MCF 10A (cell line): ENCODE results near the gene CRYGS. TPM values are rescaled to one million over a fixed set of nuclear protein-coding genes. Genes with fewer than 3 reads are reported as not detected.
"Not testable (repeated sequence)": the region's sequence is repeated elsewhere in the genome, so short reads cannot be mapped to it uniquely, and the experiment has no call there.

Source experiments
- BruUV-seq: library from RNA; stranded (reverse); fragments of 400-500 nt; replicated peaks from 2 replicates; lab custom pipeline; 2021; lab: Mats Ljungman, UMichigan
- CTCF ChIA-PET: fragments of 300-600 bp; sonication (Branson Sonifier 250); formaldehyde crosslinking; extraction: SDS; loops from one replicate; lab custom pipeline; 2021; ENCODE audit warnings: antibody characterized with exemption, inconsistent platforms; lab: Yijun Ruan, JAX
- POLR2A ChIA-PET: fragments of 300-600, 350-650 bp; sonication (Branson Sonifier 250); formaldehyde crosslinking; extraction: SDS; loops from one replicate; lab custom pipeline; 2020; ENCODE audit warnings: antibody characterized with exemption, inconsistent platforms; lab: Yijun Ruan, JAX
- DNase-seq: peaks from one replicate; pipeline ENCODE4 v3.0.0-alpha.2; 2018; ENCODE audit not compliant: unreplicated experiment
- H3K27ac Mint-ChIP-seq: one replicate; pipeline ENCODE4 v1.8.0; 2022; ENCODE audit warnings: mild to moderate bottlenecking, low read depth, mixed read lengths; ENCODE audit not compliant: unreplicated experiment
- H3K27me3 Mint-ChIP-seq: one replicate; pipeline ENCODE4 v1.8.0; 2022; ENCODE audit warnings: mixed read lengths; ENCODE audit not compliant: insufficient read depth, unreplicated experiment
- H3K36me3 Mint-ChIP-seq: one replicate; pipeline ENCODE4 v1.8.0; 2022; ENCODE audit warnings: mild to moderate bottlenecking, moderate library complexity, mixed read lengths; ENCODE audit not compliant: insufficient read depth, unreplicated experiment
- H3K4me1 Mint-ChIP-seq: one replicate; pipeline ENCODE4 v1.8.0; 2022; ENCODE audit warnings: mixed read lengths; ENCODE audit not compliant: insufficient read depth, unreplicated experiment
- H3K4me3 Mint-ChIP-seq: one replicate; pipeline ENCODE4 v1.8.0; 2022; ENCODE audit warnings: mild to moderate bottlenecking, moderate library complexity, mixed read lengths; ENCODE audit not compliant: unreplicated experiment
- H3K9me3 Mint-ChIP-seq: one replicate; pipeline ENCODE4 v1.8.0; 2022; ENCODE audit warnings: mixed read lengths; ENCODE audit not compliant: unreplicated experiment
- CTCF ChIP-seq: fragments of 200-600 bp; IDR thresholded peaks from one replicate; pipeline ENCODE4 v1.8.0; 2022; ENCODE audit warnings: antibody characterized with exemption, mild to moderate bottlenecking; ENCODE audit not compliant: unreplicated experiment
- intact Hi-C: fragments of 100-400 bp; cut with micrococcal nuclease; formaldehyde crosslinking; loops from 2 replicates; pipeline ENCODE4 v1.14.1; 2022
- total RNA-seq: library from RNA; stranded (reverse); gene quantifications from 2 replicates; pipeline ENCODE4 v1.2.3, GENCODE V29; 2022

Gene CRYGS
- total RNA-seq, 1 experiment from 2014 or later, result 4.0 TPM

DNA sequence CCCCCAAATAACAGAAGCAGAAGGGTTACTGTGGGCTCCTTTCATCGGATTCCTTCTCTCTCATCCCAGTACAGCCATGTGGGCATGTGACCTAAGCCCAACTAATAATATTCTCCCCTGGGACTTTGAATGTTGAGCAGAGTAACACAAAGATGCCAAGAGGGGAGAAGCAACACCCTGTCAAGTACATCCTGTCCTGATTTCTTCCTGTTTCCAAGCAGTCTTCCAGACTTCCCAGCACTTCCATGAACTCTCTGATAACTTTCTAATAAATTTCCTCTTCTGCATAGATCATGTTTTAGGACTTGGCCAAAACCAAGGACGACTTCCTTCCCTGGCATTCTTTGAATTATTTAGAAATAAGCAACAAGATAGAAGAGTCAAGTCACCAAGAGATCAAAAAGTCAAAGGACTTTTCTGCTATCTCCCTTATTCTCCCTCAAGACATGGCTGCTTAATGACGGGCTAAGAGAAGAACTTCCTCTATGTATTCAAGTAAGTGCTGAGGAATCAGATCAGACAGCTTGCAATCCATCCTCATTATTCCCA, 37.9 kb downstream of the CRYGS start:
- ChIA-PET CTCF (interaction anchor here (1.7 kb wide), 1 partner anchor 34 kb away, joined by 8 read pairs; no protein-coding TSS in a partner anchor), POLR2A (no interaction called here)
- TF ChIP-seq CTCF, result no peak
- Mint-ChIP-seq H3K4me1 (peaks cover 10% of the 10 kb centered on the region), H3K4me3 (no peak overlapping the region), H3K27ac (no peak overlapping the region), H3K9me3 (no peaks in the 10 kb centered on the region), H3K36me3 (no peaks in the 10 kb centered on the region), H3K27me3 (peaks cover 51% of the 10 kb centered on the region)
- intact Hi-C loops, result no loop called here
- BruUV-seq, result no TSS peak
- DNase-seq, result no peak

- intact Hi-C loops, result no loop called here
- Mint-ChIP-seq H3K27me3 (peaks cover 61% of the 10 kb centered on the region), H3K9me3 (peaks cover 8% of the 10 kb centered on the region), H3K36me3 (no peaks in the 10 kb centered on the region), H3K27ac (no peak overlapping the region), H3K4me1 (no peaks in the 10 kb centered on the region), H3K4me3 (no peak overlapping the region)
- POLR2A ChIA-PET, result interaction anchor here (1.2 kb wide), 1 partner anchor 10 kb away, joined by 3 read pairs; no protein-coding TSS in a partner anchor
- DNase-seq, result no peak
- TF ChIP-seq CTCF, result no peak
- CTCF ChIA-PET, result interaction anchor here (0.6 to 0.7 kb wide), 2 partner anchors 13 to 803 kb away, joined by 3 read pairs; no protein-coding TSS in a partner anchor
- no TSS peak for BruUV-seq
These were observed 41.0 kb downstream of the CRYGS start for GRCh38 chr3:186502966-186503712.

DNA sequence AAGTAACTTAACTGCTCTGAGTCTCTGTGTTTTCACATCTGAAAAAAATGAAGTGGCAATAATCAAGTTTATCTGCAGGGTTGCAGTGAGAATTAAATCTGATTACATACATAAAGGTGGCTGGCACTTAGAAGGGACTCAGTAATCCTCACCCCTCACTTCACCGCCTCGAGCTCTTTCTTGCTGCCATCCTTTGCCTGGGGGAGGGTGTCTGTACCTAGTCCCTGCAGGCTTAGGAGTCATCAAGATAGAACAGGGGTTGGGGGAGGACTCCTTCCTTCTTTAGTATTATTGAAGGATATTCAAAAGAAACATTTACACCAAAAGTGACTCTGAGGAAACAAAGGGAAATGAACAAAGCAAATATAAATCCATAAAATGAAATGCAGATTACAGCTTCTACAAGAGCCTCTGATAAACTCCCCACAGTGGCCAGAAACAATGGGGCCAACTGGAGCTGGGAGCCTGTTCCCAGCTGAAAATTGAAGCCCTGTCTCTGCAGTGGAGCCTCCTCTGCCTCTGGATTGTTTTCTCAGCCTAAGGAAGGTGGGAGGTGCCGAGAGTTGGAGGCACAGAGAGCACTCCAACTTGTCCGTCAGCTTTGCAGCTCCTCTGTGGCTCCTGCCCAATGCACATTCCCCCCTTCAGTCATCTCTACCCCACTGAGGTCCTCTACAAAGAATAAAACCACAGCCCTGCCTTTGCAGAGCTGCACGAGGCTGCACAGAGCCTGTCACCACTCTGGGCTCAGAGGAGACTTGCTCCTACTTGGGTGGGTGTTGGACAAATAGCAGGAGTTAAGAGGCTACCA, 41.8 kb downstream of the CRYGS start:
- Mint-ChIP-seq H3K4me1 (no peaks in the 10 kb centered on the region), H3K9me3 (peaks cover 8% of the 10 kb centered on the region), H3K4me3 (no peak overlapping the region), H3K27me3 (peaks cover 61% of the 10 kb centered on the region), H3K27ac (no peak overlapping the region), H3K36me3 (no peaks in the 10 kb centered on the region)
- ChIA-PET POLR2A (interaction anchor here (1.2 kb wide), 1 partner anchor 9 kb away, joined by 3 read pairs; no protein-coding TSS in a partner anchor), CTCF (interaction anchor here (0.5 to 0.7 kb wide), 4 partner anchors 224 to 803 kb away, joined by 3 to 7 read pairs (median 3); no protein-coding TSS in a partner anchor)
- intact Hi-C loops, result no loop called here
- no peak for TF ChIP-seq CTCF
- DNase-seq, result no peak
- BruUV-seq, result no TSS peak

GRCh38 chr3:186499949-186500348, 44.2 kb downstream of the CRYGS start:
- BruUV-seq, CTCF ChIA-PET, POLR2A ChIA-PET: not testable (repeated sequence)

DNA sequence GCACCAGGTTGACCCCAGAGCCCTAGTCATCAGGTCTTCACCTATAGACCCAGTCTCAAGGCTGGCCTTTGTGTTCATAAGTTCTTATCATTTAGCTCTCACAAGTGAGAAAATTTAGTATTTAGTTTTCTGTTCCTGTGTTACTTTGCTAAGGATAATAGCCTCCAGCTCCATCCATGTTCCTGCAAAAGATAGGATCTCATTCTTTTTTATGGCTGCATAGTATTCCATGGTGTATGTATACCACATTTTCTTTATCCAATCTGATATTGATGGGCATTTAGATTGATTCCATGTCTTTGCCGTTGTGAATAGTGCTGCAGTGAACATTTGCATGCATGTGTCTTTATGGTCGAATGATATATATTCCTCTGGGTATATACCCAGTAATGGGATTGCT, 46.2 kb downstream of the CRYGS start:
- H3K4me1 Mint-ChIP-seq, H3K27ac Mint-ChIP-seq, H3K4me3 Mint-ChIP-seq, H3K9me3 Mint-ChIP-seq, POLR2A ChIA-PET, DNase-seq, BruUV-seq, H3K36me3 Mint-ChIP-seq, intact Hi-C loops: not testable (repeated sequence)
- CTCF ChIA-PET, result interaction anchor here (0.6 kb wide), 1 partner anchor 153 kb away, joined by 3 read pairs; no protein-coding TSS in a partner anchor
- peaks cover 33% of the 10 kb centered on the region for H3K27me3 Mint-ChIP-seq

More at GRCh38 chr3:186499949-186500348, 44.2 kb downstream of the CRYGS start:
- intact Hi-C loops, DNase-seq, H3K9me3 Mint-ChIP-seq, H3K27ac Mint-ChIP-seq, H3K36me3 Mint-ChIP-seq, H3K4me1 Mint-ChIP-seq, H3K4me3 Mint-ChIP-seq: not testable (repeated sequence)
- peaks cover 40% of the 10 kb centered on the region for H3K27me3 Mint-ChIP-seq
